ENCODE data around the gene ROBO1. TPM values are rescaled to one million over a fixed set of nuclear protein-coding genes. Genes with fewer than 3 reads are reported as not detected.
"Not testable (repeated sequence)": the region's sequence is repeated elsewhere in the genome, so short reads cannot be mapped to it uniquely, and the experiment has no call there.

ROBO1 gene
- total RNA-seq, 1 experiment from 2014 or later = 14.2 TPM

DNA sequence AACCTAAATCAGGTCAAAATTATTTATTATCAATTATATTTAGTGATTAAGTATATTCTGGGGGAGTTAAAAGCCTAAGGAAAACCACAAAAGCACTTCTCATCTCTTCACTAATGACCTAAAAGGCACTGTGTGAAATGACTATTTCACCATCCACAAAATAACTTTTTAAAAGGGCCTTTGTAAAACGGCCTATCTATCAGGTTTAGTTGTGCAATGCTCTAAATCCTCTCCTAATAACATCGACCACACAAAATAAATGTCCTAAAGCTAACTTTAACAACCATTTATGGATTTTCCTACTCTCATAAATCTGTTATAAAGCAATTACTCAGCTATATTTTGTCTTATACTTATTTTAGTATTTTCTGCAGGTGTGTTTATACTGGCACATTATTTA lies 1066.3 kb downstream of the ROBO1 start:
- DNase-seq (ENCODE audit: low read depth) = no peak

DNA sequence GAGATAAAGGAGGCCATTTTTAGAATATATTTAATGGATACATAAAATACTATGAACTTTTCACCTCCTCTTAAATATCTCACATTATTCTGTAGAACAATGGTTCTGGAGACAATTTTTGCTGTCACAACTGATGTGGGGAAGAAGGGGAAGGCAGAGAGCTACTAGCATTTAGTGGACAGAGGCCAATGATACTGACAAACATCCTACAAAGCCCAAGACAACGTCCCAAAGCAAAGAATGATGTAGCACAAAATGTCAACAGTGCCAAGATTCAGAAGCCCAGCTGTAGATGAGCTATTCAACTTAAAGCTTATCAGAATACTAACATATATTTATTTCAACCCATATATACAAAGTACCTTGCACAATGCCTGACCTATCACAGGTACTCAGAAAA lies 1069.4 kb downstream of the ROBO1 start:
- DNase-seq (ENCODE audit: low read depth) = no peak

DNA sequence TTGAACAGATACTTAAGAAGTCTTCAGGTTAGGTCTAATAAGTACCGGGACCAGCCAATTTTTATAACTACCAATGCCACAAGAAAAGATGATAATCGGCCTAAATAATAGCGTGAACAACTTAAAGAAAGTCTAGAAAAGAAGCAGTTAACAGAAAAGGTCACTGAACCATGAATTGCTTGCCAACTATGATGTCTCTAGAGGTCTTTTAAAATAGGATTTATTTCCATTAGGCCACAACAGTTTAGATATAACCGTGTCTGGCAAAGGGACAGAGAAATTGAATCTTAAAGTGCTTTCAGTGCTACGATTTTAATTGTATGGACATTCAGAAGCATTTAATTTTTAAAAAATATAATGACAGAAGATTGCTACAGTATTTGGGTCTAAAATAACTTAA lies 1070.4 kb downstream of the ROBO1 start:
- DNase-seq (ENCODE audit: low read depth) = no peak

DNA sequence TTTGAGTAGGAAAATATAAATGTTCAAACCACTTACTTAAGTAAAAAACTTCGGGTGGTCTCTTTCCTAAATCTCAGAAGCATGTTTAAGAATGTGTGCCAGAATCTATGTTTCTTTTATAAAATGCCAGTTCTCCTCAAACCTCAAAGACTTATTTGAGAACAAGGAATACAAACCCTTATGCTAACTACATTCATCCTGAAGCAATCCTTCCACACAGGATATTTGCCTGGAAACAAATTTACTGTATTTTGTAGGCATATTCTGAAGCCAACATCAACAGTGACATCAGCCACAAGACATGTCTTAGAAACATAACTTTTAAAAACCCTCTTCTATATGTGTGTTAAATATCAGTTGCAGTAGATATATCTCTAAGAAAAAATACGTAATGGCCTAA lies 1077.0 kb downstream of the ROBO1 start:
- DNase-seq (ENCODE audit: low read depth) = no peak

DNA sequence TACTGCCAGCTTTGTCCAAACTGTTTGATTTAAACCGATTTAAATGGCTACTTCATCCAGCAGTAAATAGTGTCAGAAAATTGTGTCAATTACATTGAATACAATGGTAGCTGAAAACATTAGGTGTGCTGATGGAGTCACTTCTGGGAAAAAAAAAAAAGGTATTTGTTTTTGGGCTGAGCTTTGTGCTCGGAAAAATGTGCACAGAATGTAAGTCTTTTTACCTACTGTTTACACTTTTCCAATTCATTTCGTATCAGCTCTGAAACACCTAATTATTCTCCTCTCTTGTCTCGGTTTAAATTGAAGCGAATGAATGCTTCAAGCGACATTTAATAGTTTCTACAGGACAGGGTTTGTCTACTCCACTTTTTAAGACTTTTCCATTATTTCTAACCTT lies 1078.4 kb downstream of the ROBO1 start:
- DNase-seq (ENCODE audit: low read depth) = no peak

DNA sequence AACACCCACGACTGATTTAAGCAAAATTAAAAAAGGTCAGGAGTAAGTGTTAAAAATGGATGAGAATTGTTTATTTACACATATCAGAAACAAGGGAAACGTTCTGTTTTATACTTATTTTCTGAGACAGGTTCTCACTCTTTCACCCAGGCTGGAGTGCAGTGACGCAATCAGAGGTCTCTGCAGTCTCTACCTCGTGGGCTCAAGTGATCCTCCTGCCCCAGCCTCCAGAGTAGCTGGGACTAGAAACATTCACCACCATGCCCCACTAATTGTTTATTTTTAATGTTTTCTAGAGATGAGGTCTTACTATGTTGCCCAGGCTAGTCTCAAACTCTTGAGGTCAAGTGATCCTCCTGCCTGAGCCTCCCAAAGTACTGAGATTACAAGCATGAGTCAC lies 1080.3 kb downstream of the ROBO1 start:
- DNase-seq (ENCODE audit: low read depth) = no peak

DNA sequence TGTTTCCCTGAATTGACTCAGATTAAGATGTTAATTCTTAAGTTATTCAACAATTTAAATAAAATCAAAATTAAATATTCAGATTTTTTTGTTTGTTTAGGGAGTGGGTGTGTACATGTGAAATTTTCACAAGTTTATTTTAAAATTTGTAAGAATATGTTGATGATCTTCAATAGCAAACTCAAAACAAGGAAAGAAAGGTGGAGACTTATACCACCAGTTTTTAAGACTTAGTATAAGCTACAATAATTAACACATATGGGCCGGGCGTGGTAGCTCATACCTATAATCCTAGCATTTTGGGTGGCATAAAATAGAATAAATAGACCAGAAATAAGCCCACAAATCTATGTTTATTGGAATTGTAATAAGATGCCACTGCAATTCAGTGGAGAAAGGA lies 1084.5 kb downstream of the ROBO1 start:
- DNase-seq (ENCODE audit: low read depth) = no peak

DNA sequence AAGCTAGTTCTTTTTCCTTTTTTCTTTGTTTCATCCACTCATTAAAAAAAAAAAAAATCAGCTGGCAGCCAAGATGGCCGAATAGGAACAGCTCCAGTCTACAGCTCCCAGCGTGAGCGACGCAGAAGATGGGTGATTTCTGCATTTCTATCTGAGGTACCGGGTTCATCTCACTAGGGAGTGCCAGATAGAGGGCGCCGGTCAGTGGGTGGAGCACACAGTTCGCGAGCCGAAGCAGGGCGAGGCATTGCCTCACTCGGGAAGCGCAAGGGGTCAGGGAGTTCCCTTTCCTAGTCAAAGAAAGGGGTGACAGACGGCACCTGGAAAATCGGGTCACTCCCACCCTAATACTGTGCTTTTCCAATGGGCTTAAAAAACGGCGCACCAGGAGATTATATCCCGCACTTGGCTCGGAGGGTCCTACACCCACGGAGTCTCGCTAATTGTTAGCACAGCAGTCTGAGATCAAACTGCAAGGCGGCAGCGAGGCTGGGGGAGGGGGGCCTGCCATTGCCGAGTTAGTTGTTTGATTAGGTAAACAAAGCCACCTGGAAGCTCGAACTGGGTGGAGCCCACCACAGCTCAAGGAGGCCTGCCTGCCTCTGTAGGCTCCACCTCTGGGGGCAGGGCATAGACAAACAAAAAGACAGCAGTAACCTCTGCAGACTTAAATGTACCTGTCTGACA lies 1092.5 kb downstream of the ROBO1 start:
- not testable (repeated sequence) for DNase-seq (ENCODE audit: low read depth)

DNA sequence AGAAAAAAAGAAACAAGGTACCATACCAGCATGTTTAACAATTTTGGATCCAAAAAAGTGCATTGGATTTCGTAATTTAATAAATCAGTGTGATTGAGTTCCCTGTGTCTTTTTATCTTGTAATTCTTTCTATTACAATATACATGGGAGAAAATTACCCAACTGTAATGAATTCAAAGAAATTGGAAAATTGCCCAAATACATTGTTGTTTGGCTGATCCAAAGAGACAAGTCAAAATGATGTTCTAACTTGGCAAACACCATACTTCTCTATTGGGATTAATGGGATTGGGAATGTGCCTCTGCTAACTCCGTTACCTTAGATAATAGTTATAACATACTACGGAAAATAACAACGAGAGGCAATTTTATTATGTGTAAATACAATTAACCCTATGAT lies 1097.1 kb downstream of the ROBO1 start:
- no peak for DNase-seq (ENCODE audit: low read depth)

DNA sequence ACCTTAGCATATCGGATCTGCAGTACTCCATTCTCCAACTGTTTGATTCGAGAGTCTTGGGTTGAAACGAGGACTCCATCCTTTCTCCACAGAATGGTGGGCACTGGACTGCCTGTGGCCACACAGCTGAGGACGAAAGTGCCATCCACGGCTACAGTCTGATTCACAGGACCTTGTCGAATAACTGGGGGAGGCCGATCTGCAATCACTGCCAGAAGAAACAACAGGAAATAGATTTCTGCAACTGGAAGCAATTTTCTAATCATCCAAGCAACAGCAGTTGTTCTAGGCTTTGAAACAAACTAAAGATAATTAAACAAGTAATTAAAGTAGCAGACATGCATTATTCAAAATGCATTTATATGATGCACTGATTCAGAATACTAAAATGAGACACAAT lies 1097.7 kb downstream of the ROBO1 start:
- DNase-seq (ENCODE audit: low read depth) = no peak

DNA sequence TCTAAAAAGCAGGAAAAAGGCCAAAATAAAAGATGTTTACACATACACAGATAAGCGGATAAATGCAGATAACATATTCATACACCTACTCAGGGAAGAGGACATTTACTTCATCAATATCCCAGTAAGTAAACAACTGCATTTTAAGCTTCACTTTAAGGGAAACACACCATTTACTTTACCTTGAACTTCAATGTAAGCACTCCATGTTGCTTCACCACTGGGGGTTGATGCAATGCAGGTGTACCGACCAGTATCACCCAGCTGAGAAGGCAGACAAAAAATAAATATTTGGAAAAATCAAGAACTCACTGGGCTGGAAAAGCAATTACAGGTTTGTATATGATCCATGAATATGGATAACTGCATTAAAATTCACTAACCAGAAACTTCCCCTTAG lies 1099.5 kb downstream of the ROBO1 start:
- DNase-seq (ENCODE audit: low read depth) = no peak

DNA sequence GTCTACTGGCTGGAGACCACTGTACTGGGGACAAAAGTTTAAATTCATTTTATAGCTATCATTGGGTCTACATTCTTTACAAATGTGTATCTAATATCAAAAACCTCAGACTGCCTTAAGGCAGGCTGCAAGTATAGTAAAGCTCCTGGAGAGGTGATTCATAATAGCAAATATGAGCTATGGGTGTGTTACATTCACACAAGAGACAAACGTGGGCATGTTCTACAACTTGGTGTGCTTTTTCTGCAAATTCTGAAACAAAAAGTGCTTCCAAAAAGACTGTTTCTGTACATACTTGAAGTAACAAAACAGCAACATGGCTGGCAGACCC lies 1101.4 kb downstream of the ROBO1 start:
- DNase-seq (ENCODE audit: low read depth) = peak; percentile 43

DNA sequence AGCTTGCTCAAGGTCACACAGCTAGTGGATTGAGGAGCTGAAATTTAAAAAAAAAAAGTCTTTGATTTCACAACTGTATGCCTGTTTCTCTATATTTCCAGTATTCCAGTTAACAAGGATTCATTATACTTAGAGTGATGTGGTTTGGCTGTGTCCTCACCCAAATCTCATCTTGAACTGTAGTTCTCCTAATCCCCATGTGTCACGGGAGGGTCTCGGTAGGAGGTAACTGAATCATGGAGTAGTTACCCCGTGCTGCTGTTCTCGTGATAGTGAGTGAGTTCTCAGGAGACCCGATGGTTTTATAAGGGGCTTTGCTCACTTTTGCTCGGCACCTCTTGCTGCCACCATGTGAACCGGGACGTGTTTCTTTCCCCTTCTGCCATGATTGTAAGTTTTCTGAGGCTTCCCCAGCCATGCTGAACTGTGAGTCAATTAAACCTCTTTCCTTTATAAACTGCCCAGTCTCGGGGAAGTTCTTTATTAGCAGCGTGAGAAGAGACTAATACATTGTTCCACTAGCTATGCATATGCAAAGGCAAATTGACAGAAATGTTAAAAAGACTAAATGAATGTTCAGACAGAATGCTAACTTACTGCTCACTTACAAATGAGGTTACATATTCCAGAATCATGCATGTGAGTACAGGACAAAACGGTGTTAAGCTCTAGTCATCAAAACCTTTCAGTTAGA lies 1101.9 kb downstream of the ROBO1 start:
- DNase-seq (ENCODE audit: low read depth) = no peak

DNA sequence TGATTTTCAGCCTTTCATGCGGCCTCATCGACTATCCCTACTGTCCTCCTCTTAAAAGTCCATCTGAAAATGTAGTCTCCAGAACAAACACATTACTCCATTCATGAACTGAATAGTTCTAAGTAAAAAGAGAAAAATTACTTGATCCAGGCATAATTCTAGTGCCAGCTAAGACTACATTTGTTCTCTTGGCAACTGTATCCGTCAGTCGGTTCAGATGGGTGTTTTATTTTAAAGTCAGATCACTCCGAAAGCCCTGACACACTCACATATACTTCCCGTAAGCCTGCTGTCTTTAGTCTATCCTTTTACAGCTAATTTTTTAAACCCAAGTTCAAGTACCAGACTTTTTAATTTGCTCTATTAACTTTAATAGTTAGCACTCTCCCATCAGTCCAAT lies 1102.7 kb downstream of the ROBO1 start:
- no peak for DNase-seq (ENCODE audit: low read depth)

DNA sequence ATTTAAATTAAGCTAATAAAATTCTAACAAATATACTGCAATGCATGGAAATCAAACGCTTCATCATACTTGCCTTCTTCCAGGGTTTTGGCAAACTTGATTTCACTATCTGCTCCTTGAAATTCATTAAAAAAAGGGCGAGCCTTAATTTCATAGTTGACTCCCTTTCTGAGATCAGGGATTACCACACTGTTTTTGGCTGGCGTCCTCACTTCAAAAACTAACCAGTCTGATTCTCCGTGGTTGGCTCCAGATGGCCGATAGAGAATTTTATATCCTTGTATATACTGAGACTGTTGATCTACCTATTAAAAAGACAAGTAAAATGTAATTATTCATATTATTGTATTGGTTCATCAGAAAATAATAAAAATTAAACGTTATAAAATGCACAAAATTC lies 1106.8 kb downstream of the ROBO1 start:
- DNase-seq (ENCODE audit: low read depth) = no peak

DNA sequence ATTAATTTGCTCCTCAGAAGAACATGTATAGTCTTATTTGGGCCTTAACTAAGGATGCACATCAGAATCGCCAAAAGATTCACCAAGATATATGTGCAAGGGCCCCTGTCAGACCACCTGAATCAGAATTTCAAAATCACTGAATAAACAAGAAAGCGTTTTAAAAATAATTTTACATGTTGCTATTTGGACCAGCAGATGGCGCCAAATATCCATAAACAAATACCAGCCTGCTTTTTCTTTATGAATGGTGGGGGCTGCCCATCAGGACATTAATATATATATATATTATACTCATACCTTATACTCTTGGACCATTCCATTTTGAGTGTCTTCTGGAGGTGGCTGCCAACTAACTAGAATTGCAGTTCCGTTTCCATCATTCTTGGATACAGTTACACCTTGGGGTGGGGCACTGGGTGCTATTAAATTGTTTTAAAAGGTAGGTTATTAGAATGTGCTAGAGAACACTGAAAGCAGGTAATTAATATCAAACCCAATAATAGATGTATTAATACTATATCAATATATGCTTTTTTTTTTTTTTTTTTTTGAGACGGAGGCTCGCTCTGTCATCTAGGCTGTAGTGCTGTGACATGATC lies 1108.3 kb downstream of the ROBO1 start:
- DNase-seq (ENCODE audit: low read depth) = peak; percentile 20

DNA sequence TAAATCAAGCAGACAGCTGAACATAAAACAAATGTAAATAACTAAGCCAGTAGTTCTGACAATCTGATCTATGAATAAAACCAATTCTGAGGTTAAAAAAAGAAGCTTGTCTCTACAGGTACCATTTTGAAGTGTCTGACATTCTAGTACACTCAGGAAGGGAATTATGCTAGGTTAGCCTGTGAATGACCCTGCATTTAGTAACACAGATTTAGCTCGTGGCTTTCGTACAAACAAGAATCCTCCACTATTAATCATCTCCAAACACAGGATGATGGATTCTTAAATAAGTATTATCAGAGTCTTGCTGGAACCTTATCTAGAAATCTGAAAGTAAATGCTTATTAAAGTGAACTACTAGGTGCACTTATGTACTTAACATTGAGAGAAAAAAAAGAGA lies 1120.1 kb downstream of the ROBO1 start:
- peak; percentile 10 for DNase-seq (ENCODE audit: low read depth)

DNA sequence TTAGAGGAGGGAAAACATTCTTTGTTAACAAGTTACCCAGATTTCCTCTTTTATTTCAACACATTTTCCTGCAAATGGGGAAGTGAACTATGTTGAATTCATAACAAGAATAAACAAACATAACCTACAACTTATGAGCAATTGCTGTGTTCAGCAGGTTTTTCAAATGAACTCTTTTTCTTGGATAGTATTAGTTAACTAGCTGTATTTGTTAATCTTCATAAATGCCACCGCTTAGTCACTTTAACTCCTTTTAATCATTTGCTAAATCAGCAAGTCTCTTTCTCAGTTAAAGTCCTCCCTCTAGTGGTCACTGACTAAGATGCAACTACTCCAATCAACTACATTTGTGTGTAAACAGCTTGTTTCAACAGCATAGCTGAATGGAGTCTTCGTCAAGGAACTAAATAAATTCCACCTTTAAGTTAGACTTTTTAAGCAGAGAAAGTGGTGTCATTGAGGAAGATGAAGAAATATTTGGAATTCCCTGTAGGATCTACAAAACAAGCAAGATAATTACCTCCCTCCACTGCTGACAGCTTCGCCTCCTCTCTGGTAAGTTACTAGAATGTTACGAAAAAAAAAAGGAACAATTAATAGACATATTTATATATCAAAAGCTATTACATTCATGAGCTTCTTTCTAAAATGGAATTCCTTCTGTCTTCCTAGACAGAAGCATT lies 1122.0 kb downstream of the ROBO1 start:
- peak; percentile 59 for DNase-seq (ENCODE audit: low read depth)

DNA sequence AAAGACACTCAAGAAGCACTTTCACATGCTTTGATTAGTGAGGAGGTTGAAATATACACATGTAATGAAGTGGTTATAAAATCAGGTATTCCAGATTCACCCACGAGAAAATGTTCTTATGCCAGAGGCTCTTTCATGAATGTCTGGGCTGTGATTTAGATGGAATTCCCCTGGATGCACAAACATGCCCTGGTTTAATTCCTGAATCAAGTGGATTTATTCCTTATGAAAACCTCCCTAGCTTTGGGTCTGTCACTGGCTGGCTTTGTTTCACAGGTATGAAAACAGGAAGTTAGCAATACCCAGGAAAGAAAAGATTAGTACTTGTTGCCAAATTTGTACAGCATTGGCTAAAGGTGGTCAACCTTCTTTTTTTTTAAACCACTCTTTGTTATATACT lies 1123.0 kb downstream of the ROBO1 start:
- DNase-seq (ENCODE audit: low read depth) = no peak

DNA sequence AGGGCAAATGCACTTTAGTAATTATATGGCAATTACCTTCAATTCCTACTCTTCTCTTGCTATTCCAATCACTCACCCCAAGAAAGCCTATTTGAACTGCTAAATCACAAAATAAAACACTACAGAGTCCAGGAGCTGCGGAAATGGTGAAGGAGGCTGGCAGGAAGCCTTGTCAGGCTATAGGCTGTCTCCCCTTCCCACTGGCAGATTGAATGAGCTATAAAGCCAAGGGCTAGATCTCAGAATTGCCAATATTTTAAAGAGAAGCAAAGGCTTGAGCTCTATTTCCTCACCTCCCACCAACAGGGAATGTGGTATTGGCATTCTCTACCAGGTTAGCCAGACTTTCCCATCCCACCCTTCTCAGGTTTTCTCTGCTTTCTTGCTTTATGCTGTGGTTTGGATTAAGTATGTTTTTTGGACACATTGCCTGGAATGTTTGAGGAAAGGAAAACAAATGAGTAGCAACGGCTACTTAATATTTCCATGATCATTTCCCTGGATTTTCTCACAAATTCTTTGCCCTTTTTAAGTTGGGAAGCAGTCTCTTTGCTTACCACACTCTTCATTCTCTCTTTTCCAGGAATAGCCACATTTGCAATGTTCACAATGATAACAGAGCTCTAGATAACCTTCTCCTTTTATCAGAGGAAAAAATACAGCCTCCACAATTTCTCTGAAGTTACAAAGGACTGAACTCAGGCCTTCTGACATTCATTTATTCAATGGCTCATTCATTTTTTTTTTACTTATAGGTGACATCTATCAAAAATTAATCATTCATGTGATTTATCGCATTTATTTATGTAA lies 1125.4 kb downstream of the ROBO1 start:
- no peak for DNase-seq (ENCODE audit: low read depth)

DNA sequence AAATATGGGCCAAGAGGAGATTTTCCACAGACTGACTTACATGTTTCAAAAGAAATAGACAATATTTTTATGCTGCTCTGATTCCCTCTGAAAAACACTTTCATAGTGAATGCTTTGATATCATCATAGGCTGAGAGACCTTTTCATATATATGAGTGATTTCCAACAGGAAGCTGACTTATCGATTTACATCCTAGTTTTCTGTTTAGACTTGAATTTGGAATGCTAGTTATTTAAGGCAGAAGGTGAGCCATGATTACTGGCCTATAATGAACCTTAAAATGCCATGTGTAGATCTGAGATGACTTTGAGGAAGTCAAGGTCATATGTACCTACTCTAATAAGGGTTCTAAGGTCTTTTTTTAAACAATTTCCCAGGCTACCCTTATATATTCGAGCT lies 1126.1 kb downstream of the ROBO1 start:
- no peak for DNase-seq (ENCODE audit: low read depth)

DNA sequence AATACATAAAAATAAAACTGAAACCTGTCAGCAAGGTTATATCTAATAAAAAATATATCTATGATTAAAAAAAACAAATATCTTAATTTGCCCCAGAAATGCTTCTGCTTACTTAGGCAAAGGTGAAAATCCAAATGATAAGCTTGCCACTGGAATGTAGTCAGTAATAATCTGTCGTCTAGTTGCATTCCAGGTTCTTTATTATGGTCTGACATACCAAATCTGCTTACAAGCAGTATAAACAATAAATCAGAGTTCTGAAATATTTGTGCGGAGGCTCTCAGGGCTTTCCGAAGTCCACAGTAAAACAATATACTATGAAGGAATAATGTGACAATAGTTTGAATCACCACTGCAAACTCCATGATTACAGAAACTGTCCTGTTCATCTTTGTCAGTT lies 1133.5 kb downstream of the ROBO1 start:
- DNase-seq (ENCODE audit: low read depth) = no peak

Measured in M059J (cell line).